Fibroblast of lung (primary cell): ENCODE data around the gene ICAM2. TPM values are rescaled to one million over a fixed set of nuclear protein-coding genes. Genes with fewer than 3 reads are reported as not detected.
"Not testable (repeated sequence)": the region's sequence is repeated elsewhere in the genome, so short reads cannot be mapped to it uniquely, and the experiment has no call there.

Experiments used
- DNase-seq, 2 donors: peaks; one replicate each; pipeline versions ENCODE4 v3.0.0 to v3.0.0-alpha.2; 2010; ENCODE audit warnings: low read depth in 2 of 2
- H2AFZ ChIP-seq: 2 replicates; pipeline ENCODE4 v1.5.1; 2012; ENCODE audit warnings: low read length, control low read depth, inconsistent platforms
- H3K27ac ChIP-seq: 2 replicates; pipeline ENCODE4 v1.5.1; 2011; ENCODE audit warnings: low read length, control low read depth; ENCODE audit not compliant: insufficient read depth
- H3K27me3 ChIP-seq: 2 replicates; pipeline ENCODE4 v1.5.1; 2011; ENCODE audit warnings: mild to moderate bottlenecking, low read length; ENCODE audit not compliant: control insufficient read depth, insufficient read depth
- H3K36me3 ChIP-seq: 2 replicates; pipeline ENCODE4 v1.5.1; 2011; ENCODE audit warnings: low read length; ENCODE audit not compliant: control insufficient read depth, insufficient read depth
- H3K4me1 ChIP-seq: 2 replicates; pipeline ENCODE4 v1.5.1; 2011; ENCODE audit warnings: low read length; ENCODE audit not compliant: control insufficient read depth, insufficient read depth; ENCODE audit errors: extremely low read depth
- H3K4me2 ChIP-seq: 2 replicates; pipeline ENCODE4 v1.5.1; 2011; ENCODE audit warnings: low read length, control low read depth; ENCODE audit not compliant: insufficient read depth; ENCODE audit errors: extremely low read depth
- H3K4me3 ChIP-seq, 4 experiments: fragments of 200-600 bp in 1 of 4; sonication (generic) in 1 of 4; replicated peaks in 1 of 4; 2 replicates each; pipeline ENCODE4 v1.5.1; 2011 to 2016; ENCODE audit warnings: low read length in 4 of 4, low read depth in 3 of 4, mild to moderate bottlenecking in 3 of 4, control low read depth in 2 of 4, inconsistent platforms in 1 of 4, mixed read lengths in 1 of 4; ENCODE audit not compliant: insufficient read depth in 1 of 4; ENCODE audit errors: control extremely low read depth in 1 of 4
- H3K79me2 ChIP-seq: 2 replicates; pipeline ENCODE4 v1.5.1; 2012; ENCODE audit warnings: mild to moderate bottlenecking, low read length, inconsistent platforms; ENCODE audit not compliant: control insufficient read depth, insufficient read depth
- H3K9ac ChIP-seq: 2 replicates; pipeline ENCODE4 v1.5.1; 2011; ENCODE audit warnings: mild to moderate bottlenecking, low read length, control low read depth; ENCODE audit not compliant: insufficient read depth
- H3K9me3 ChIP-seq: 2 replicates; pipeline ENCODE4 v1.5.1; 2012; ENCODE audit warnings: low read depth, low read length; ENCODE audit not compliant: control insufficient read depth, insufficient read depth
- H4K20me1 ChIP-seq: 2 replicates; pipeline ENCODE4 v1.5.1; 2011; ENCODE audit warnings: low read length; ENCODE audit not compliant: control insufficient read depth, insufficient read depth; ENCODE audit errors: extremely low read depth
- EZH2 ChIP-seq: IDR thresholded peaks from 2 replicates; pipeline ENCODE4 v1.5.1; 2012; ENCODE audit warnings: low read length, control low read depth, mild to moderate bottlenecking; ENCODE audit errors: missing control alignments
- polyA plus RNA-seq, 2 donors: library from polyadenylated mRNA; depleted of rRNA in 1 of 2; stranded (reverse) in 1 of 2; unstranded in 1 of 2; fragments of >200 nt; gene quantifications; 2 replicates each; pipeline ENCODE4 v1.2.1, GENCODE V29; 2011 to 2012; ENCODE audit warnings: missing spikeins in 1 of 2
- total RNA-seq: library from RNA; depleted of rRNA; stranded (reverse); fragments of >200 nt; gene quantifications from 2 replicates; pipeline ENCODE4 v1.2.1, GENCODE V29; 2014
- TF ChIP-seq, protein P1 (sequence below), 2 donors: IDR thresholded peaks in 1 of 2; conservative IDR thresholded peaks in 1 of 2; 1 replicate in 1 of 2; 2 replicates in 1 of 2; pipeline ENCODE4 v1.5.1; 2011 to 2012; ENCODE audit warnings: low read length in 2 of 2, control low read depth in 1 of 2, inconsistent platforms in 1 of 2, low read depth in 1 of 2, mild to moderate bottlenecking in 1 of 2

Gene ICAM2
- total and polyA plus RNA-seq, 2 donors (not counting 1 experiment from before 2014, with no cell fraction given), result 1.1 to 3.5 TPM

DNA sequence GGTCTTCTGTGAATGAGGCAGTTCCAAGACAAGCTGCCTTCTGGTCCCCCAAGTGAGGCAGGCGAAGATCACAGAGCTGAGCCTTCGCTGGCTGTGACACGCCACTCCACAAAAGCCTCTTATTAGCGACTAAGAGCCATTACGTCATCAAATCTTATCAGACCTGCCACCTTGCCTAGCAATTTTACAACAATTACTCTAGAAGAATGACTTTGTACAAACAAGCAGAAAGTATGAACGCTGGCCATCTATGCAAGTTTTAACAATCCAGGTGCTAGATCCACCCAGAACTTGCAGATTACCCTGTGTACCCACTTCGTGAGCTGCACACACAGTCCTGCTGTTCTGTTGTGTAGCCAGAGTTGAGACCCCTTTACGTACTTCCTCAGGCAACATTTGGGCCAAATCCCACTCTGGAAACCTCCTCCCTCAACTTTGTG is 3.8 kb upstream of the ICAM2 start:
- no peak overlapping the region for H3K9ac ChIP-seq
- no peak for TF ChIP-seq EZH2
- TF ChIP-seq, protein P1, sequence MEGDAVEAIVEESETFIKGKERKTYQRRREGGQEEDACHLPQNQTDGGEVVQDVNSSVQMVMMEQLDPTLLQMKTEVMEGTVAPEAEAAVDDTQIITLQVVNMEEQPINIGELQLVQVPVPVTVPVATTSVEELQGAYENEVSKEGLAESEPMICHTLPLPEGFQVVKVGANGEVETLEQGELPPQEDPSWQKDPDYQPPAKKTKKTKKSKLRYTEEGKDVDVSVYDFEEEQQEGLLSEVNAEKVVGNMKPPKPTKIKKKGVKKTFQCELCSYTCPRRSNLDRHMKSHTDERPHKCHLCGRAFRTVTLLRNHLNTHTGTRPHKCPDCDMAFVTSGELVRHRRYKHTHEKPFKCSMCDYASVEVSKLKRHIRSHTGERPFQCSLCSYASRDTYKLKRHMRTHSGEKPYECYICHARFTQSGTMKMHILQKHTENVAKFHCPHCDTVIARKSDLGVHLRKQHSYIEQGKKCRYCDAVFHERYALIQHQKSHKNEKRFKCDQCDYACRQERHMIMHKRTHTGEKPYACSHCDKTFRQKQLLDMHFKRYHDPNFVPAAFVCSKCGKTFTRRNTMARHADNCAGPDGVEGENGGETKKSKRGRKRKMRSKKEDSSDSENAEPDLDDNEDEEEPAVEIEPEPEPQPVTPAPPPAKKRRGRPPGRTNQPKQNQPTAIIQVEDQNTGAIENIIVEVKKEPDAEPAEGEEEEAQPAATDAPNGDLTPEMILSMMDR (conservative IDR thresholded peaks at IDR 0.05 in 1 of 2, IDR thresholded peaks at IDR 0.05 in 1 of 2; ENCODE audit: low read depth in 1 of 2, low read length in 2 of 2), result no peak
- no peak overlapping the region for H3K27ac ChIP-seq
- no peak overlapping the region for H3K4me3 ChIP-seq
- no peaks in the 10 kb centered on the region for H3K36me3 ChIP-seq
- no peaks in the 10 kb centered on the region for H4K20me1 ChIP-seq
- no peaks in the 10 kb centered on the region for H3K9me3 ChIP-seq
- no peaks in the 10 kb centered on the region for H3K4me1 ChIP-seq
- H2AFZ ChIP-seq, result no peak overlapping the region
- DNase-seq, result no peak
- no peaks in the 10 kb centered on the region for H3K27me3 ChIP-seq
- H3K4me2 ChIP-seq, result no peak overlapping the region
- H3K79me2 ChIP-seq, result no peaks in the 10 kb centered on the region

DNA sequence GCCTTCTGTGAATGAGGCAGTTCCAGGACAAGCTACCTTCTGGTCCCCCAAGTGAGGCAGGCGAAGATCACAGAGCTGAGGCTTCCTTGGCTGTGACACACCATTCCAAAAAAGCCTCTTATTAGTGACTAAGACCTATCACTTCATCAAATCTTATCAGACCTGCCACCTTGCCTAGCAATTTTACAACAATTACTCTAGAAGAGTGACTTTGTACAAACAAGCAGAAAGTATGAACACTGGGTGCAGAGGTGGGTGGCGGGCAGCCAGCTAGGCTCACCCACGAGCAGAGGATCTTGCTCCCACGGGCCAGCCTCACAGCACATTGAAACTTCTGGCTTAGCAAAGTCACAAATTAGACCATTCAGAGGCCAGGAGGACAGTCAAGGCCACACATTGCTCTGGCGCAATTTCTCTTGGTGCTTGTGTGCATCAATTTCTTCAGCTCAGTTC is 2.2 kb upstream of the ICAM2 start:
- H3K27ac ChIP-seq, result no peak overlapping the region
- DNase-seq, result no peak
- no peaks in the 10 kb centered on the region for H3K9me3 ChIP-seq
- H3K4me3 ChIP-seq, result no peak overlapping the region
- TF ChIP-seq EZH2, result no peak
- TF ChIP-seq, protein P1 (conservative IDR thresholded peaks at IDR 0.05 in 1 of 2, IDR thresholded peaks at IDR 0.05 in 1 of 2; ENCODE audit: low read depth in 1 of 2, low read length in 2 of 2), result no peak
- no peaks in the 10 kb centered on the region for H3K36me3 ChIP-seq
- H3K79me2 ChIP-seq, result no peaks in the 10 kb centered on the region
- H3K27me3 ChIP-seq, result no peaks in the 10 kb centered on the region
- no peaks in the 10 kb centered on the region for H3K4me1 ChIP-seq
- H2AFZ ChIP-seq, result no peak overlapping the region
- no peak overlapping the region for H3K9ac ChIP-seq
- H4K20me1 ChIP-seq, result no peaks in the 10 kb centered on the region
- H3K4me2 ChIP-seq, result no peak overlapping the region

DNA sequence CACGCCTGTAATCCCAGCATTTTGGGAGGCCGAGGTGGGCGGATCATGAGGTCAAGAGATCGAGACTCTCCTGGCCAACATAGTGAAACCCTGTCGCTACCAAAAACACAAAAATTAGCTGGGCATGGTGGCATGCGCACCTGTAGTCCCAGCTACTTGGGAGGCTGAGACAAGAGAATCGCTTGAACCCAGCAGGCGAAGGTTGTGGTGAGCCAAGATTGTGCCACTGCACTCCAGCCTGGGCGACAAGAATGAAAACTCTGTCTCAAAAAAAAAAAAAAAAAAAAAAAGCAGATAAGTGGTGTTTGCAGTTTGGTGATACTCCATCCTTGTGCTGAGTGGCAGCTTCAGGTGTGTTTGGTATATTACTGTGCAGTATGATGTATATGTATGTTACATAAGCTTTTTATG is 877 bp downstream of the ICAM2 start:
- H3K9me3 ChIP-seq, H4K20me1 ChIP-seq, H3K4me3 ChIP-seq, H3K4me1 ChIP-seq, H2AFZ ChIP-seq, H3K4me2 ChIP-seq, H3K9ac ChIP-seq, H3K36me3 ChIP-seq, DNase-seq, H3K79me2 ChIP-seq, H3K27ac ChIP-seq, H3K27me3 ChIP-seq: not testable (repeated sequence)
